ENCODE measurements around the gene AGRP.

The AGRP gene

DNA sequence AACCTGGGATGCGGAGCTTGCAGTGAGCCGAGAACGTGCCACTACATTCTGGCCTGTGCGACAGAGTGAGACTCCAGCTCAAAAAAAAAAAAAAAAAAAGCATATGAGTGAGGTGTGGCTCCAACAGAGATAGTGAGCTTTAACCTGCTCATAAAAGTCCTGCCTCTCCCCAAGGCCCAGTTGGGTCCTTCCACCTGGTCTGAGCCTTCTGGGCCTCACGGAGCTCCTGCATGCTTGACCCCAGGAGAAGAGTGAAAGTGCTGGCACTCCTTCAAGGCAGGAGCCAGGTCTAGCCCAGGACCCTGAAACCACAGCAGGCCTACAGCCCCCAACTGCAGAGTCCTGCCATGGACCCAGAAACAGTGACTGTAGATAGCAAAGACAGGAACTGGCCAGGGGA, 34.8 kb downstream of the AGRP start:
- no peak for TF ChIP-seq TAF1 (IDR thresholded peaks at IDR 0.05; ENCODE audit: borderline replicate concordance, insufficient read depth, low read length)
- TF ChIP-seq FOXP2 (optimal IDR thresholded peaks at IDR 0.05; ENCODE audit: borderline replicate concordance, extremely low read depth, extremely low read length, insufficient read depth): no peak
- no peak for TF ChIP-seq SIN3A (IDR thresholded peaks at IDR 0.05; ENCODE audit: borderline replicate concordance, insufficient read depth, low read length)
- TF ChIP-seq, protein P1, sequence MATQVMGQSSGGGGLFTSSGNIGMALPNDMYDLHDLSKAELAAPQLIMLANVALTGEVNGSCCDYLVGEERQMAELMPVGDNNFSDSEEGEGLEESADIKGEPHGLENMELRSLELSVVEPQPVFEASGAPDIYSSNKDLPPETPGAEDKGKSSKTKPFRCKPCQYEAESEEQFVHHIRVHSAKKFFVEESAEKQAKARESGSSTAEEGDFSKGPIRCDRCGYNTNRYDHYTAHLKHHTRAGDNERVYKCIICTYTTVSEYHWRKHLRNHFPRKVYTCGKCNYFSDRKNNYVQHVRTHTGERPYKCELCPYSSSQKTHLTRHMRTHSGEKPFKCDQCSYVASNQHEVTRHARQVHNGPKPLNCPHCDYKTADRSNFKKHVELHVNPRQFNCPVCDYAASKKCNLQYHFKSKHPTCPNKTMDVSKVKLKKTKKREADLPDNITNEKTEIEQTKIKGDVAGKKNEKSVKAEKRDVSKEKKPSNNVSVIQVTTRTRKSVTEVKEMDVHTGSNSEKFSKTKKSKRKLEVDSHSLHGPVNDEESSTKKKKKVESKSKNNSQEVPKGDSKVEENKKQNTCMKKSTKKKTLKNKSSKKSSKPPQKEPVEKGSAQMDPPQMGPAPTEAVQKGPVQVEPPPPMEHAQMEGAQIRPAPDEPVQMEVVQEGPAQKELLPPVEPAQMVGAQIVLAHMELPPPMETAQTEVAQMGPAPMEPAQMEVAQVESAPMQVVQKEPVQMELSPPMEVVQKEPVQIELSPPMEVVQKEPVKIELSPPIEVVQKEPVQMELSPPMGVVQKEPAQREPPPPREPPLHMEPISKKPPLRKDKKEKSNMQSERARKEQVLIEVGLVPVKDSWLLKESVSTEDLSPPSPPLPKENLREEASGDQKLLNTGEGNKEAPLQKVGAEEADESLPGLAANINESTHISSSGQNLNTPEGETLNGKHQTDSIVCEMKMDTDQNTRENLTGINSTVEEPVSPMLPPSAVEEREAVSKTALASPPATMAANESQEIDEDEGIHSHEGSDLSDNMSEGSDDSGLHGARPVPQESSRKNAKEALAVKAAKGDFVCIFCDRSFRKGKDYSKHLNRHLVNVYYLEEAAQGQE (IDR thresholded peaks at IDR 0.05; ENCODE audit: insufficient read depth in 1 of 2, low read depth in 2 of 2, low read length in 2 of 2): no peak
- no peak for TF ChIP-seq POLR2AphosphoS5 (IDR thresholded peaks at IDR 0.05; ENCODE audit: low read depth, low read length)

DNA sequence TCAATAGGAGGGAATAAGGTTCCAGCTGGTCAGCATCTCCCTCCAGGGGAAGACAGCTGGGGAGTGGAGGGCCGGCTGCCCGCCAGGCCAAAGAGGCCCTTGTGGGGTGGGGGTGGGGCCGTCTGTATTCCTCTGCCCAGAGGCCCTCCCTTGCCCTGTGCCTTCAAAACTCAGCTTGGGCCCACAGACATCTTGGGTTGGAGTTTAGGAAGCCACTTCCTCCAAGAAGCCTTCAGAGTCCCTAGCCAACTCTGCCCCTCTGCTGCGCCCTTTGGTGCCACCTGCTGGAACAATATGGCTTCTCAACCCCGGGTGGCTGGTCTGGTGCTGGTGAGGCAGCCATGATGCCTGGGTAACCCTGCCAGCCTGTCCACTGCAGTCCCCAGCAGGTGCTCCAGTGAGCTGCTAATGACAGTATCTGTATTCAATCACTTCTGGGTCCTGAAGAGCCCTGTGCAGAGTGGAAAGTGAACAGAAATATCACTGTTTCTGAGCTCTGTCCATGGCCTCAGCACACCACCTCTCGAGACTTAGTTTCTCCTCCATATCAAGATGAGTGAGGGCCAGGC, 35.8 kb downstream of the AGRP start:
- TF ChIP-seq FOXP2 (optimal IDR thresholded peaks at IDR 0.05; ENCODE audit: borderline replicate concordance, extremely low read depth, extremely low read length, insufficient read depth) (no peak), TAF1 (IDR thresholded peaks at IDR 0.05; ENCODE audit: borderline replicate concordance, insufficient read depth, low read length) (no peak), SIN3A (IDR thresholded peaks at IDR 0.05; ENCODE audit: borderline replicate concordance, insufficient read depth, low read length) (no peak), POLR2AphosphoS5 (IDR thresholded peaks at IDR 0.05; ENCODE audit: low read depth, low read length) (no peak)
- TF ChIP-seq, protein P1 (IDR thresholded peaks at IDR 0.05; ENCODE audit: insufficient read depth in 1 of 2, low read depth in 2 of 2, low read length in 2 of 2): no peak

DNA sequence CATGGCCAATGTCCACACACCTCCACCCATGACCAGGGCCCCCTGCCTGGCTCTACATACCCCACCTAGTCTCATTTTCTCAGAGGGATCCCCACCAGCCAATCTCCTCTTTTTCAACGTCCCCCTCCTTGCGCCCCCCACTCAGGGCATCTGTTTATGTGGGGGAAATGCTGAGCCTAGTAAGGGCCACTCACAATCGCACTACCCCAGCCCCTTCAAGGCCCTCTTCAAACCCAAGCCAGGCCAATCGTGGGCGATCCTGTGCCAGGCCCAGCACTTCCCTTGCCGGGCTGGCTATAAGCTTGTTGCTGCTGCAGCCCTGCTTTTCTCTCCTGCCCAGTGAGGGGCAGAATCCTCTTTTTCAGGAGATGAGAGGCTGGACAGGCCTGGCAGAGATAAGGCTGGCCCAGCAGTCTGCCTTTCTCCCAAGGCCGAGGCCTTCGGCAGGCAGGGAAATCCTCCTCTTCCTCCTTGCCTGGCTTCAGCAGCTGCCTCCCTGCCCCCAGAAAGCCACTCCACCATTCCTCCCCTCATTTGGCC, 36.3 kb downstream of the AGRP start:
- TF ChIP-seq, protein P1 (IDR thresholded peaks at IDR 0.05; ENCODE audit: insufficient read depth in 1 of 2, low read depth in 2 of 2, low read length in 2 of 2): no peak
- TF ChIP-seq TAF1 (IDR thresholded peaks at IDR 0.05; ENCODE audit: borderline replicate concordance, insufficient read depth, low read length) (no peak), SIN3A (IDR thresholded peaks at IDR 0.05; ENCODE audit: borderline replicate concordance, insufficient read depth, low read length) (no peak), FOXP2 (optimal IDR thresholded peaks at IDR 0.05; ENCODE audit: borderline replicate concordance, extremely low read depth, extremely low read length, insufficient read depth) (no peak), POLR2AphosphoS5 (IDR thresholded peaks at IDR 0.05; ENCODE audit: low read depth, low read length) (no peak)

DNA sequence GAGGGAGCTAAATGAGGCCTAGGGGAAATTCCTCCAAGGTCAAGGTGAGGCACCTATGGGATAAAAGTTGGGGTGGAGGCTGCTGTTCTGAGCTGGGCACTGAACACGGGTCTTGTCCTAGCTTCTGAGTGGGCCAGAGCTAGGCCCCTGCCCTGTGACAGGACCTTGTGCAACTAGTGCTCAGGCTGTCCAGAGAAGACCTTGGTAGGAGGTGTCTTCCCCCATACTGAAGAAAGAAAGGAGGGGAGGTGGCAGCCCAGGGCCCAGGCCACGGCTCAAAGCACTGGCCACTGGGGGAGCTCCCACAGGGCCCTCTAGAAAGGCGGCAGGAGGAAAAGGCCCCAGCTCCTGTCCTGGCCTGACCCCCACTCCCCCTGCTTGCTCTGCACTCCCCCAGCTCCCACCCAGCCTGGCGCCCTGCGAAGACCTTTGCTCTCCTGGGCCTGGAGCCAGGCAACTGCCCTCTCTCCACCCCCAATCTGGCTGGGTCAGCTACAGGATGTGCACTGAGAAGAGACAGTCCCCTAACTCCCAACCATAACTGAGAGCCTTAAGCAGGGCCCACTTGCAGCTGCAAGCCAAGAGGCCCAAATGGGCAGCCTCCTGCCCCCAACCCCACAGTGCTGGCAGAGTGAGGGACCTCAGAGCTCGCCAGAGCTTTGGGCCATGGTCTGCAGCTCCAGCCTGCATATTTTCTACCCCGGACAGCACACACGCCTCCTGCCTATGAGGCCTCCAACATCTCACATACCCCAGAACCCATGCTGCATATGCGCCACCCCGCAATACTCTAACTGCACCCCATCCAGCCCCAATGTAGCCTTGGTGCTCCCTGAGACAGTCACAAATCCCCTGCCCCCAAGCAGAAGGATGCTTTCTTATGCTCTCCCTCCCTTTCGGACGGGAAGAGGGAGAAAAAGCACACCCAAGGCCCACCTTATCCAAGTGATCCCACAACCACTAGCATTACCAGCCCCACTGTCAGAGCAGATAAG, 37.1 kb downstream of the AGRP start:
- no peak for TF ChIP-seq POLR2AphosphoS5 (IDR thresholded peaks at IDR 0.05; ENCODE audit: low read depth, low read length)
- no peak for TF ChIP-seq TAF1 (IDR thresholded peaks at IDR 0.05; ENCODE audit: borderline replicate concordance, insufficient read depth, low read length)
- no peak for TF ChIP-seq SIN3A (IDR thresholded peaks at IDR 0.05; ENCODE audit: borderline replicate concordance, insufficient read depth, low read length)
- no peak for TF ChIP-seq FOXP2 (optimal IDR thresholded peaks at IDR 0.05; ENCODE audit: borderline replicate concordance, extremely low read depth, extremely low read length, insufficient read depth)

DNA sequence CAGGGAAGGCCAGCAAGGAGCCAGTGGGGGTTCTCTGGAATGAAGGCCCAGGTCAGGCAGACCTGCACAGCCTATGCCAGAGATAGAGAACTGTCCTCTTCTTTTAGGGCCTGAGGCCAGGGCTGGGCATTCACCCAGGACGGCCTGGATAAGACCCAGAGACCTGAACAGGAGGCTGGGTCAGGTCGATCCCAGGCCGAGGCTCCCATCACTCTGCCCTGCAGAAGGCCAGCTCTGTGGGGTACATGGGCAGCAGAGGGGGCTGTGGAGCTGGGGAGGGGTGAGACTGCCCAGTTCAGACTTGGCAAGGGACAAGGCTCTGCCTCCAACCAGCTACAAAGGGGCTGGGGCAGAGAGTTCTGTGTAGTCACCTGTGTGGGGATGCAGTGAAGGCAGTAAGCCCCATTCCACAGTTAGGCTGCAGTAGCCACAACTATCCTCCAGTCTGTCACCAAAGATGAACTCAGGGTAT, 37.9 kb downstream of the AGRP start:
- TF ChIP-seq POLR2AphosphoS5 (IDR thresholded peaks at IDR 0.05; ENCODE audit: low read depth, low read length): no peak
- TF ChIP-seq, protein P1 (IDR thresholded peaks at IDR 0.05; ENCODE audit: insufficient read depth in 1 of 2, low read depth in 2 of 2, low read length in 2 of 2): no peak
- TF ChIP-seq FOXP2 (optimal IDR thresholded peaks at IDR 0.05; ENCODE audit: borderline replicate concordance, extremely low read depth, extremely low read length, insufficient read depth): no peak
- no peak for TF ChIP-seq TAF1 (IDR thresholded peaks at IDR 0.05; ENCODE audit: borderline replicate concordance, insufficient read depth, low read length)
- TF ChIP-seq SIN3A (IDR thresholded peaks at IDR 0.05; ENCODE audit: borderline replicate concordance, insufficient read depth, low read length): no peak
